RWPE2 (cell line): Measurements from ENCODE around the gene SCTR.

Experiments used
- ATAC-seq: fragments of 200-7000 bp; cut with Tn5 transposase; 3 replicates; pipeline ENCODE4 v1.9.1; 2021; ENCODE audit warnings: low read depth
- DNase-seq: peaks from one replicate; pipeline ENCODE4 v3.0.0-alpha.2; 2020; ENCODE audit warnings: low spot score
- H3K27ac ChIP-seq: fragments of 450-650 bp; 2 replicates; pipeline ENCODE4 v1.5.1; 2017; ENCODE audit warnings: mild to moderate bottlenecking; ENCODE audit not compliant: poor library complexity, severe bottlenecking
- H3K27me3 ChIP-seq: fragments of 250-450 bp; sonication (Bioruptor Pico); 2 replicates; pipeline ENCODE4 v1.5.1; 2021; ENCODE audit warnings: mild to moderate bottlenecking, moderate library complexity; ENCODE audit not compliant: insufficient read depth, poor library complexity, severe bottlenecking
- H3K36me3 ChIP-seq: fragments of 250-450 bp; sonication (Bioruptor Pico); 2 replicates; pipeline ENCODE4 v1.5.1; 2020; ENCODE audit warnings: low read depth, mild to moderate bottlenecking, moderate library complexity
- H3K4me1 ChIP-seq: fragments of 250-450 bp; sonication (Bioruptor Pico); 2 replicates; pipeline ENCODE4 v1.5.1; 2021; ENCODE audit warnings: mild to moderate bottlenecking, moderate library complexity; ENCODE audit not compliant: insufficient read depth, poor library complexity, severe bottlenecking
- H3K4me3 ChIP-seq: fragments of 250-450 bp; sonication (Bioruptor Pico); 2 replicates; pipeline ENCODE4 v1.5.1; 2021; ENCODE audit warnings: mild to moderate bottlenecking, moderate library complexity; ENCODE audit not compliant: severe bottlenecking
- H3K9me3 ChIP-seq: fragments of 250-450 bp; sonication (Bioruptor Pico); 2 replicates; pipeline ENCODE4 v1.5.1; 2021; ENCODE audit warnings: mild to moderate bottlenecking, moderate library complexity; ENCODE audit not compliant: severe bottlenecking
- CTCF ChIP-seq: fragments of 450-650 bp; IDR thresholded peaks from one replicate; pipeline ENCODE4 v1.5.1; 2017; ENCODE audit warnings: mild to moderate bottlenecking, moderate library complexity; ENCODE audit not compliant: poor library complexity, severe bottlenecking

Gene SCTR

GRCh38 chr2:119469661-119470297 is 54.5 kb downstream of the SCTR start:
- H3K4me1 ChIP-seq = no peaks in the 10 kb centered on the region
- no peaks in the 10 kb centered on the region for H3K36me3 ChIP-seq
- no peaks in the 10 kb centered on the region for H3K9me3 ChIP-seq
- H3K4me3 ChIP-seq = no peak overlapping the region
- DNase-seq (no peak), ATAC-seq (no peak)
- TF ChIP-seq CTCF = no peak
- no peak overlapping the region for H3K27ac ChIP-seq
- no peaks in the 10 kb centered on the region for H3K27me3 ChIP-seq

- Histone ChIP-seq H3K4me3 (no peak overlapping the region), H3K9me3 (no peaks in the 10 kb centered on the region), H3K27me3 (no peaks in the 10 kb centered on the region), H3K27ac (no peak overlapping the region), H3K4me1 (no peaks in the 10 kb centered on the region), H3K36me3 (no peaks in the 10 kb centered on the region)
- no peak for ATAC-seq
- TF ChIP-seq CTCF = no peak
- DNase-seq = no peak
These were observed 55.2 kb downstream of the SCTR start for GRCh38 chr2:119469131-119469530.

- Histone ChIP-seq H3K27me3 (no peaks in the 10 kb centered on the region), H3K27ac (no peak overlapping the region), H3K4me3 (no peak overlapping the region), H3K9me3 (no peaks in the 10 kb centered on the region), H3K4me1 (no peaks in the 10 kb centered on the region), H3K36me3 (no peaks in the 10 kb centered on the region)
- ATAC-seq (no peak), DNase-seq (no peak)
- TF ChIP-seq CTCF = no peak
These were observed 55.9 kb downstream of the SCTR start for GRCh38 chr2:119468154-119468955.

- TF ChIP-seq CTCF = no peak
- ATAC-seq (no peak), DNase-seq (no peak)
- no peak overlapping the region for H3K27ac ChIP-seq
- H3K9me3 ChIP-seq = no peaks in the 10 kb centered on the region
- H3K27me3 ChIP-seq = no peaks in the 10 kb centered on the region
- H3K36me3 ChIP-seq = no peaks in the 10 kb centered on the region
- no peaks in the 10 kb centered on the region for H3K4me1 ChIP-seq
- H3K4me3 ChIP-seq = no peak overlapping the region
These were observed 57.9 kb downstream of the SCTR start for GRCh38 chr2:119466373-119466772.

GRCh38 chr2:119465687-119466086 is 58.6 kb downstream of the SCTR start:
- Histone ChIP-seq H3K27me3 (no peaks in the 10 kb centered on the region), H3K4me3 (no peak overlapping the region), H3K27ac (no peak overlapping the region), H3K36me3 (no peaks in the 10 kb centered on the region), H3K9me3 (no peaks in the 10 kb centered on the region), H3K4me1 (no peaks in the 10 kb centered on the region)
- no peak for TF ChIP-seq CTCF
- ATAC-seq (no peak), DNase-seq (no peak)
